ENCODE measurements around the gene NCF4.

DNA sequence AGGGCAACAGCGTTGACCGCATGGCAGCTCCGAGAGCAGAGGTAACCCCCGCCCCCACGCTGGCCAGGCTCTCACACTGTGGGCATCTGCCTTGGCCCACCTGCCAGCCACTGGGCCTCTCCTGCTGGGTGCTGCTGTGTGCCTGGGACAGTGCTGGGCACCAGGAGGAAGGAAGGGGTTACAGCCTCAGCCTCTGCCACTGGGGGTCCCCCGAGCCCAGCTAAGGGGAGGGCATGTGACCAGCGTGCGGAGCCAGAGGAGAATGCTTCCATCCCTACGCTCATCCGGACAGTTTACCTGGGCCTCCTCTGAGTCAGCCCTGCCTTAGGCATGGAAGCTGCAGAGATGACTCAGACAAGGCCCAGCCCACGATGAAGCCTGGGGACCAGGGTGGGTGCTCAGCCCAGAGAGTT, 10.9 kb downstream of the NCF4 start:
- TF ChIP-seq, protein P1, sequence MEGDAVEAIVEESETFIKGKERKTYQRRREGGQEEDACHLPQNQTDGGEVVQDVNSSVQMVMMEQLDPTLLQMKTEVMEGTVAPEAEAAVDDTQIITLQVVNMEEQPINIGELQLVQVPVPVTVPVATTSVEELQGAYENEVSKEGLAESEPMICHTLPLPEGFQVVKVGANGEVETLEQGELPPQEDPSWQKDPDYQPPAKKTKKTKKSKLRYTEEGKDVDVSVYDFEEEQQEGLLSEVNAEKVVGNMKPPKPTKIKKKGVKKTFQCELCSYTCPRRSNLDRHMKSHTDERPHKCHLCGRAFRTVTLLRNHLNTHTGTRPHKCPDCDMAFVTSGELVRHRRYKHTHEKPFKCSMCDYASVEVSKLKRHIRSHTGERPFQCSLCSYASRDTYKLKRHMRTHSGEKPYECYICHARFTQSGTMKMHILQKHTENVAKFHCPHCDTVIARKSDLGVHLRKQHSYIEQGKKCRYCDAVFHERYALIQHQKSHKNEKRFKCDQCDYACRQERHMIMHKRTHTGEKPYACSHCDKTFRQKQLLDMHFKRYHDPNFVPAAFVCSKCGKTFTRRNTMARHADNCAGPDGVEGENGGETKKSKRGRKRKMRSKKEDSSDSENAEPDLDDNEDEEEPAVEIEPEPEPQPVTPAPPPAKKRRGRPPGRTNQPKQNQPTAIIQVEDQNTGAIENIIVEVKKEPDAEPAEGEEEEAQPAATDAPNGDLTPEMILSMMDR (IDR thresholded peaks at IDR 0.05): no peak
- TF ChIP-seq POLR2A (IDR thresholded peaks at IDR 0.05): no peak
